ENCODE measurements around the gene STT3A.

The STT3A gene

GRCh38 chr11:125591649-125592304 lies 875 bp upstream of the STT3A start:
- DNase-seq: peak; percentile 64 to 86 (median 77)

- peak; percentile 30 to 46 (median 35) for DNase-seq
These were observed 615 bp downstream of the STT3A start for GRCh38 chr11:125593114-125593820.

GRCh38 chr11:125594958-125595357 lies 2.3 kb downstream of the STT3A start:
- DNase-seq: peak in 2 of 4 experiments; percentile 6 to 31

GRCh38 chr11:125600663-125601062 lies 8.0 kb downstream of the STT3A start:
- no peak for DNase-seq

GRCh38 chr11:125603207-125603606 lies 10.6 kb downstream of the STT3A start:
- no peak for DNase-seq

GRCh38 chr11:125605417-125605816 lies 12.8 kb downstream of the STT3A start:
- no peak for DNase-seq

GRCh38 chr11:125609545-125609944 lies 16.9 kb downstream of the STT3A start:
- DNase-seq: no peak

- no peak for DNase-seq
These were observed 25.7 kb downstream of the STT3A start for GRCh38 chr11:125618383-125618782.

- peak in 2 of 4 experiments; percentile 3 to 10 for DNase-seq
These were observed 29.3 kb downstream of the STT3A start for GRCh38 chr11:125621995-125622394.

GRCh38 chr11:125623064-125623463 lies 30.4 kb downstream of the STT3A start:
- no peak for DNase-seq

- no peak for DNase-seq
These were observed 32.1 kb downstream of the STT3A start, which contains the start of gene CHEK1 for GRCh38 chr11:125624756-125625213. Gene CHEK1 (plus strand): TSS chr11:125625163. CDS start chr11:125626769, 1,606 bp downstream.

GRCh38 chr11:125625225-125625629 lies 32.6 kb downstream of the STT3A start:
- DNase-seq: no peak

- peak; percentile 91 to 96 (median 93) for DNase-seq
These were observed 33.1 kb downstream of the STT3A start for GRCh38 chr11:125625630-125626287.

GRCh38 chr11:125626288-125626950 lies 33.8 kb downstream of the STT3A start:
- DNase-seq: no peak

- no peak for DNase-seq
These were observed 34.7 kb downstream of the STT3A start for GRCh38 chr11:125627236-125627910.

GRCh38 chr11:125637840-125638239 lies 45.2 kb downstream of the STT3A start:
- DNase-seq: no peak

- DNase-seq: no peak
These were observed 45.7 kb downstream of the STT3A start for GRCh38 chr11:125638315-125638714.

GRCh38 chr11:125645871-125646270 lies 53.2 kb downstream of the STT3A start:
- no peak for DNase-seq

GRCh38 chr11:125649465-125650166 lies 57.0 kb downstream of the STT3A start:
- DNase-seq: no peak

GRCh38 chr11:125662689-125663088 lies 70.0 kb downstream of the STT3A start:
- no peak for DNase-seq

GRCh38 chr11:125663910-125664309 lies 71.3 kb downstream of the STT3A start:
- DNase-seq: no peak

GRCh38 chr11:125667151-125667550 lies 74.5 kb downstream of the STT3A start:
- no peak for DNase-seq

Data from suppressor macrophage (primary cell).